ENCODE data around the gene THG1L. TPM values are rescaled to one million over a fixed set of nuclear protein-coding genes. Genes with fewer than 3 reads are reported as not detected.
"Not testable (repeated sequence)": the region's sequence is repeated elsewhere in the genome, so short reads cannot be mapped to it uniquely, and the experiment has no call there.

THG1L gene
- polyA plus RNA-seq, 3 donors from 2014 or later = 1.4 to 3.8 (median 3.6) TPM

- no peak for DNase-seq
- Mint-ChIP-seq H3K27me3 (ENCODE audit: low read depth in 3 of 3) (peaks cover 2 to 7% (median 2%) of the 10 kb centered on the region in 3 donors), H3K9me3 (no peaks in the 10 kb centered on the region), H3K4me3 (no peak overlapping the region), H3K27ac (no peak overlapping the region), H3K4me1 (no peaks in the 10 kb centered on the region), H3K36me3 (no peaks in the 10 kb centered on the region)
Measured at GRCh38 chr5:157710882-157711281, 20.3 kb upstream of the THG1L start.

DNA sequence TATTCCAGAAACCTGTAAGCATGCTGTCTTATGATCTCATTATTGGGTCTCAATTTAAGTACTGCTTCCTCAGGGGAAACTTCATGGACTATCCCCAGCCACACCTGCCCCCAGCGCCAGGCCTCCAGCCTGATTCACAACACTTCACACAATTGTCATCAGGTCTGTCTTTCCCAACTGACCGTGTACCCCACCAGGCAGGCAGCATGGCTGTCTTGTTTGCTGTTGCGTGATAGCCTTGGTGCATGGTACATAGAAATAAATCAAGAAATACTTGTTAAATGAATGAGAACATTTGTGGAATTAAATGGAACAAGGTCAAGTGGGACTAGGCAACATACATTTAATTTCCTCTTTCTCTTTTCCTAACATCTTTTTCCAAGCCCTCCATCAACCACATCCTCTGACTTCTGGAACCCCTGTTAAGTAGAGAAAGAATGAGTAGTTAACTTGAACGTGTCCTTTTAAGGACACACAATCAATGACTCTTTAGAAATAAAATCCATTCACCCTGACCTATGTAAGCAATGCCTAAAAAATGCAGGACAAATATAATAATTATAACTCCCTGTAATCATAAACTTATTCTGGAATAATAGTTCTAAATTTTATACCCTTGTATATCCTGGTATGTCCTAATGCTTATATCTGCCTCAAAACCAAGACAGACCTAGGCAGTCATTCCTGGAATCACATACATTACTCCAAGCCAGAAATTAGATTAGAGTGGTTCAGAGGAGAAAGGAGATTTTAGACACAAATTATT, 17.2 kb upstream of the THG1L start:
- no peak overlapping the region for H3K27ac Mint-ChIP-seq
- peaks cover 3 to 6% of the 10 kb centered on the region in 2 donors for H3K4me1 Mint-ChIP-seq
- peaks cover 2 to 5% (median 2%) of the 10 kb centered on the region in 3 donors for H3K27me3 Mint-ChIP-seq (ENCODE audit: low read depth in 3 of 3)
- H3K36me3 Mint-ChIP-seq = peaks cover 0 to 4% (median 0%) of the 10 kb centered on the region in 3 donors
- no peak overlapping the region for H3K4me3 Mint-ChIP-seq
- H3K9me3 Mint-ChIP-seq = no peaks in the 10 kb centered on the region
- DNase-seq = no peak

GRCh38 chr5:157714596-157714864, 16.7 kb upstream of the THG1L start:
- Mint-ChIP-seq H3K27me3 (ENCODE audit: low read depth in 3 of 3) (peaks cover under 1 to 5% (median 2%) of the 10 kb centered on the region in 3 donors), H3K4me1 (peaks cover 3 to 6% of the 10 kb centered on the region in 2 donors), H3K36me3 (peaks cover 0 to 4% (median 0%) of the 10 kb centered on the region in 3 donors), H3K4me3 (no peak overlapping the region), H3K27ac (no peak overlapping the region), H3K9me3 (no peaks in the 10 kb centered on the region)
- no peak for DNase-seq

DNA sequence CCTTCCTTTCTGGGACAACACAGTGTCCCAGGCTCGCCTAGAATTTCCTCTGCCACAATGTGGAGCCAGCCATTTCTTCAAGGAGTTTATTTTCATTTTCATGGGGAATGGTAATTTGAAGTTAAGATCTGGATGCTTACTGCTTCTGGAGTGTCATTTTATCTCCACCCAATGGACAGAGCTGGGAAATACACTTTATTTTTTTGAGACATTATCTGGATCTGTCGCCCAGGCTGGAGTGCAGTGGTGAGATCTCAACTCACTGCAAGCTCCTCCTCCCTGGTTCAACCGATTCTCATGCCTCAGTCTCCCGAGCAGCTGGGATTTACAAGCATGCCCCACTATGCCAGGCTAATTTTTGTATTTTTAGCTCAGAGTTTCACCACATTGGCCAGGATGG, 12.7 kb upstream of the THG1L start:
- no peak overlapping the region for H3K4me3 Mint-ChIP-seq
- H3K9me3 Mint-ChIP-seq = no peaks in the 10 kb centered on the region
- DNase-seq = peak; percentile 17 to 44 (median 23)
- H3K27me3 Mint-ChIP-seq (ENCODE audit: low read depth in 3 of 3) = peaks cover under 1 to 6% (median 2%) of the 10 kb centered on the region in 3 donors
- H3K4me1 Mint-ChIP-seq = peaks cover 3 to 6% of the 10 kb centered on the region in 2 donors
- peaks cover 0 to 4% (median 0%) of the 10 kb centered on the region in 3 donors for H3K36me3 Mint-ChIP-seq
- no peak overlapping the region for H3K27ac Mint-ChIP-seq

GRCh38 chr5:157719245-157719644, 12.0 kb upstream of the THG1L start:
- H3K4me1 Mint-ChIP-seq = peaks cover 3 to 6% of the 10 kb centered on the region in 2 donors
- no peaks in the 10 kb centered on the region for H3K9me3 Mint-ChIP-seq
- no peak overlapping the region for H3K4me3 Mint-ChIP-seq
- no peak for DNase-seq
- peaks cover 2 to 5% (median 2%) of the 10 kb centered on the region in 3 donors for H3K27me3 Mint-ChIP-seq (ENCODE audit: low read depth in 3 of 3)
- peaks cover 0 to 4% (median 0%) of the 10 kb centered on the region in 3 donors for H3K36me3 Mint-ChIP-seq
- no peak overlapping the region for H3K27ac Mint-ChIP-seq

DNA sequence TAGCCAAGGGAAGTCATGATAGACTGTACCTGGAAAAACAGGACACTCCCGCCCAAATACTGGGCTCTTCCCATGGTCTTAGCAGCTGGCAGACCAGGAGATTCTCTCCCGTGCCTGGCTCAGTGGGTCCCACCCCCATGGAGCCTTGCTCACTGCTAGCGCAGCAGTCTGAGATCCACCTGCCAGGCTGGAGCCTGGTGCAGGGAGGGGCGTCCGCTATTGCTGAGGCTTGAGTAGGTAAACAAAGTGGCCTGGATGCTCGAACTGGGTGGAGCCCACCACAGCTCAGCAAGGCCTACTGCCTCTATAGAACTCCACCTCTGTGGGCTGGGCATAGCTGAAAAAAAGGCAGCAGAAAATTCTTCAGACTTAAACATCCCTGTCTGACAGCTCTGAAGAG, 10.1 kb upstream of the THG1L start:
- Mint-ChIP-seq H3K27ac (no peak overlapping the region), H3K4me1 (peaks cover 3 to 6% of the 10 kb centered on the region in 2 donors), H3K27me3 (ENCODE audit: low read depth in 3 of 3) (peaks cover 0 to 5% (median 2%) of the 10 kb centered on the region in 3 donors), H3K9me3 (no peaks in the 10 kb centered on the region), H3K4me3 (no peak overlapping the region), H3K36me3 (peaks cover 0 to 4% (median 0%) of the 10 kb centered on the region in 3 donors)
- no peak for DNase-seq

DNA sequence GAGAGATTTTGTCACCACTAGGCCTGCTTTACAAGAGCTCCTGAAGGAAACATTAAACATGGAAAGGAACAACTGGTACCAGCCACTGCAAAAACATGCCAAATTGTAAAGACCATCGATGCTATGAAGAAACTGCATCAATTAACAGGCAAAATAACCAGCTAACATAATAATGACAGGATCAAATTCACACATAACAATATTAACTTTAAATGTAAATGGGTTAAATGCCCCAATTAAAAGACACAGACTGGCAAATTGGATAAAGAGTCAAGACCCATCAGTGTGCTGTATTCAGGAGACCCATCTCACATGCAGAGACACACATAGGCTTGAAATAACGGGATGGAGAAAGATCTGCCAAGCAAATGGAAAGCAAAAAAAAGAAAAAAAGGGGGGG, 8.3 kb upstream of the THG1L start:
- H3K36me3 Mint-ChIP-seq; DNase-seq; H3K4me3 Mint-ChIP-seq; H3K27me3 Mint-ChIP-seq (ENCODE audit: low read depth in 3 of 3); H3K4me1 Mint-ChIP-seq; H3K27ac Mint-ChIP-seq; H3K9me3 Mint-ChIP-seq: not testable (repeated sequence)

DNA sequence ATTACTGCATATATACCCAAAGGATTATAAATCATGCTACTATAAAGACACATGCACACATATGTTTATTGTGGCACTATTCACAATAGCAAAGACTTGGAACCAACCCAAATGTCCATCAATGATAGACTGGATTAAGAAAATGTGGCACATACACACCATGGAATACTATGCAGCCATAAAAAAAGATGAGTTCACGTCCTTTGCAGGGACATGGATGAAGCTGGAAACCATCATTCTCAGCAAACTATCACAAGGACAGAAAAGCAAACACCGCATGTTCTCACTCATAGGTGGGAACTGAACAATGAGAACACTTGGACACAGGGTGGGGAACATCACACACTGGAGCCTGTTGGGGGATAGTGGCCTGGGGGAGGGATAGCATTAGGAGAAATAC, 4.6 kb upstream of the THG1L start:
- Mint-ChIP-seq H3K27me3 (ENCODE audit: low read depth in 3 of 3) (peaks cover 4 to 11% (median 10%) of the 10 kb centered on the region in 3 donors), H3K4me1 (peaks cover 7 to 12% of the 10 kb centered on the region in 2 donors)
- not testable (repeated sequence) for DNase-seq, H3K27ac Mint-ChIP-seq, H3K4me3 Mint-ChIP-seq, H3K9me3 Mint-ChIP-seq, H3K36me3 Mint-ChIP-seq

- not testable (repeated sequence) for DNase-seq, H3K27ac Mint-ChIP-seq
- H3K27me3 Mint-ChIP-seq (ENCODE audit: low read depth in 3 of 3) = peaks cover 8 to 14% (median 10%) of the 10 kb centered on the region in 3 donors
Measured at GRCh38 chr5:157727858-157728257, 3.4 kb upstream of the THG1L start.

DNA sequence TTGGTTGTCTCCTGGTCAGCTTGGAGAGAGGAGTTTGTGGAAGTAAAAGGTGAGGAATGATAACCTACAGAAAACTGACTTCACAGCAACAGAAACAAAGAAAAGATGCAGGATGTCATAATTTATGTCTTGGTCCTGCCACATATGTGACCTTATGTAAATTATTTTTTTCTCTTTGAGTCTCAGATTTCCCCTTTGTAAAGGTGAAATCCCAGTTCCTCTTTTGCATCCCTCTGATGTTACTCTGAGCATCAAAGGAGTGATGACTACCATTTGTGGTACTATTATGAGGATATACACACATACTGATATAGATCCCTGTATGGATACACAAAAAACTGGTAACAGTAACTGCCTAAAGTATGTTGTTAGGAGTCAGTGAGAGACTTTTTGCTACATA, 1.4 kb upstream of the THG1L start:
- Mint-ChIP-seq H3K27ac (no peak overlapping the region), H3K4me3 (peak overlapping the region in 1 of 5 donors; percentile 94), H3K27me3 (ENCODE audit: low read depth in 3 of 3) (peaks cover 8 to 11% (median 8%) of the 10 kb centered on the region in 3 donors), H3K4me1 (peaks cover 15 to 26% of the 10 kb centered on the region in 2 donors), H3K36me3 (peaks cover 3 to 4% (median 3%) of the 10 kb centered on the region in 3 donors), H3K9me3 (no peaks in the 10 kb centered on the region)
- no peak for DNase-seq

More at GRCh38 chr5:157727858-157728257, 3.4 kb upstream of the THG1L start:
- not testable (repeated sequence) for H3K36me3 Mint-ChIP-seq, H3K4me3 Mint-ChIP-seq, H3K9me3 Mint-ChIP-seq
- peaks cover 15 to 24% of the 10 kb centered on the region in 2 donors for H3K4me1 Mint-ChIP-seq

DNA sequence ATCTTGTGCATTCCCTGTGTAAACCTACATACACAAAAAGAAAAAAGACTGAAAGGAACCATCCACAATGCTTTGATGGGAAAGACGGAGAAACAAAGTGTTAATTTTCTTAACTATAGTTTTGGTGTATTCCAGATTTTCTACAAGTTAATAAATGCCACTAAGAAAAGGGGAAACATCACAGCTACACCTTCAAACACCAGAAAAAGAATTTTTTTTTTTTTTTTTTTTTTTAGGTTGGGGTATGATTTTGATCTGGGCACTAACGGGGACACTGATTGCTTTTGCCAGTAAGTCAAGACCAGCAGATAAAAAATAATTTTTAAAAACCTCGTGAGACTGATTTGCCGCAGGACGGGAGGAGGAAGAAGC, 334 bp upstream of the THG1L start:
- Mint-ChIP-seq H3K4me1 (peaks cover 15 to 26% of the 10 kb centered on the region in 2 donors), H3K27me3 (ENCODE audit: low read depth in 3 of 3) (peaks cover 8 to 11% (median 8%) of the 10 kb centered on the region in 3 donors), H3K4me3 (peak overlapping the region; percentile 94 to 100 (median 96)), H3K27ac (peak overlapping the region; percentile 95 to 98 (median 97)), H3K9me3 (no peaks in the 10 kb centered on the region), H3K36me3 (peaks cover 3 to 9% (median 7%) of the 10 kb centered on the region in 3 donors)
- DNase-seq = no peak

DNA sequence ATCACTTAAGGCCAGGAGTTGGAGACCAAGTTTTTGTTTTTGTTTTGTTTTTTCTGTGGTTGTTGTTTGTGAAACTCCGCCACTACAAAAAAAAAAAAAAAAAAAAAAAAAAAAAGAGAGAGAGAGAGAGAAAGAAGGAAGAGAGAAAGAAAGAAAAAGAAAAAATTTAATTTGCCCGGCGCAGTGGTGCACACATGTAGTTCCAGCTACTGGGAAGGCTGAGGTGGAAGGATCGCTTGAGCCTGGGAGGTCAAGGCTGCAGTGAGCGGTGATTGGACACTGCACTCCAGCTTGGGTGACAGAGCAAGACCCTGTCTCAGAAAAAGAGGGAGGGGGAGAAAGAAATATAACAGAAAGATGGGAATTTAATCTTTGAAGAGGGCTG, 902 bp downstream of the THG1L start:
- peak overlapping the region in 5 of 6 donors; percentile 95 to 98 (median 97) for H3K27ac Mint-ChIP-seq
- peaks cover 15 to 26% of the 10 kb centered on the region in 2 donors for H3K4me1 Mint-ChIP-seq
- no peaks in the 10 kb centered on the region for H3K9me3 Mint-ChIP-seq
- H3K27me3 Mint-ChIP-seq (ENCODE audit: low read depth in 3 of 3) = peaks cover 8 to 11% (median 8%) of the 10 kb centered on the region in 3 donors
- H3K36me3 Mint-ChIP-seq = peaks cover 7 to 15% (median 13%) of the 10 kb centered on the region in 3 donors
- DNase-seq = no peak
- peak overlapping the region; percentile 94 to 100 (median 96) for H3K4me3 Mint-ChIP-seq

- Mint-ChIP-seq H3K4me1 (peaks cover 15 to 26% of the 10 kb centered on the region in 2 donors), H3K27ac (peak overlapping the region in 2 of 6 donors; percentile 26 to 98), H3K9me3 (no peaks in the 10 kb centered on the region), H3K36me3 (peaks cover 7 to 18% (median 14%) of the 10 kb centered on the region in 3 donors), H3K4me3 (peak overlapping the region; percentile 24 to 96 (median 55)), H3K27me3 (ENCODE audit: low read depth in 3 of 3) (peaks cover 8 to 11% (median 8%) of the 10 kb centered on the region in 3 donors)
- no peak for DNase-seq
Measured at GRCh38 chr5:157732596-157733262, 1.5 kb downstream of the THG1L start.

- Mint-ChIP-seq H3K4me1 (peaks cover 15 to 26% of the 10 kb centered on the region in 2 donors), H3K4me3 (no peak overlapping the region), H3K27ac (no peak overlapping the region), H3K27me3 (ENCODE audit: low read depth in 3 of 3) (peaks cover 8 to 10% (median 8%) of the 10 kb centered on the region in 3 donors), H3K36me3 (peaks cover 7 to 28% (median 22%) of the 10 kb centered on the region in 3 donors), H3K9me3 (no peaks in the 10 kb centered on the region)
- DNase-seq = no peak
Measured at GRCh38 chr5:157734436-157734835, 3.2 kb downstream of the THG1L start.
